Suppressor macrophage (primary cell): ENCODE results near the gene EXD3.

Experiments used
- DNase-seq, 4 experiments: peaks; one replicate each; pipeline ENCODE4 v3.0.0-alpha.2; 2020 to 2022

The EXD3 gene

GRCh38 chr9:137375321-137376058 lies 47.5 kb downstream of the EXD3 start:
- no peak for DNase-seq

GRCh38 chr9:137374131-137374845 lies 48.7 kb downstream of the EXD3 start:
- no peak for DNase-seq

- no peak for DNase-seq
These were observed 49.4 kb downstream of the EXD3 start for GRCh38 chr9:137373611-137373980.

GRCh38 chr9:137372693-137373610 lies 50.0 kb downstream of the EXD3 start:
- DNase-seq, result no peak

- no peak for DNase-seq
These were observed 50.9 kb downstream of the EXD3 start for GRCh38 chr9:137371946-137372651.

GRCh38 chr9:137371521-137371941 lies 51.4 kb downstream of the EXD3 start:
- no peak for DNase-seq

GRCh38 chr9:137370865-137371520 lies 52.0 kb downstream of the EXD3 start:
- DNase-seq, result no peak

GRCh38 chr9:137369911-137370764 lies 52.8 kb downstream of the EXD3 start:
- DNase-seq, result no peak

GRCh38 chr9:137369061-137369787 lies 53.7 kb downstream of the EXD3 start:
- DNase-seq, result no peak

- no peak for DNase-seq
These were observed 54.4 kb downstream of the EXD3 start for GRCh38 chr9:137368431-137369035.

GRCh38 chr9:137367506-137368430 lies 55.2 kb downstream of the EXD3 start:
- no peak for DNase-seq

- DNase-seq, result no peak
These were observed 56.0 kb downstream of the EXD3 start for GRCh38 chr9:137366891-137367381.

- DNase-seq, result no peak
These were observed 56.5 kb downstream of the EXD3 start for GRCh38 chr9:137366445-137366810.

- DNase-seq, result no peak
These were observed 57.2 kb downstream of the EXD3 start for GRCh38 chr9:137365552-137366444.

- peak; percentile 57 to 85 (median 76) for DNase-seq
These were observed 57.9 kb downstream of the EXD3 start for GRCh38 chr9:137365056-137365455.

GRCh38 chr9:137359850-137360249 lies 63.1 kb downstream of the EXD3 start:
- no peak for DNase-seq

- DNase-seq, result no peak
These were observed 64.8 kb downstream of the EXD3 start for GRCh38 chr9:137358126-137358525.
